Keratinocyte (primary cell): ENCODE measurements around the gene SCN9A.

Source experiments
- EZH2 ChIP-seq: IDR thresholded peaks from one replicate; pipeline ENCODE4 v1.6.1; 2012; ENCODE audit warnings: inconsistent platforms, mild to moderate bottlenecking, low read length, moderate library complexity
- TF ChIP-seq, protein P1 (sequence below), 3 experiments: IDR thresholded peaks in 1 of 3; conservative IDR thresholded peaks in 1 of 3; optimal IDR thresholded peaks in 1 of 3; 2 replicates in 2 of 3; 3 replicates in 1 of 3; pipeline versions ENCODE3 to v1.5.1; 2011; ENCODE audit warnings: low read length in 3 of 3, mild to moderate bottlenecking in 3 of 3, moderate library complexity in 2 of 3, control low read depth in 1 of 3, inconsistent platforms in 1 of 3; ENCODE audit not compliant: insufficient read depth in 2 of 3; ENCODE audit errors: extremely low read depth in 1 of 3

DNA sequence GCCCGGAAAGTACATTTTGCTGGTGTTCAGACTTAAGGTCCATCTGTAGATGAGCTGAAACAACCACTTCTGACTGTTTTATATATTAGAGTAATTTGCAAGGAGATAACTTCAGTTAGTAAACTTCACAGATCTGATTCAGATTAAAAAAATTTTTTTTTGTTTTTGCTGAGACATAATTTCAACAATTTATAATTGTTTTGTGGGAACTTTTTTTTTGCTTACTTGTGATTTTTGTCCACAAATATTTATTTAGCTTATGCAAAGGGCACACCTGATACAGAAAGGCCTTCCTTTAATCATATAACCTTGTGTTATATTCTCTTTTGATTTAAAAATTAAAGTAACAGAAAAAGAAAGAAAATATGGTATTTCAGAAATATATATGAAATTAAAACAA is 9.6 kb upstream of the SCN9A start:
- TF ChIP-seq, protein P1, sequence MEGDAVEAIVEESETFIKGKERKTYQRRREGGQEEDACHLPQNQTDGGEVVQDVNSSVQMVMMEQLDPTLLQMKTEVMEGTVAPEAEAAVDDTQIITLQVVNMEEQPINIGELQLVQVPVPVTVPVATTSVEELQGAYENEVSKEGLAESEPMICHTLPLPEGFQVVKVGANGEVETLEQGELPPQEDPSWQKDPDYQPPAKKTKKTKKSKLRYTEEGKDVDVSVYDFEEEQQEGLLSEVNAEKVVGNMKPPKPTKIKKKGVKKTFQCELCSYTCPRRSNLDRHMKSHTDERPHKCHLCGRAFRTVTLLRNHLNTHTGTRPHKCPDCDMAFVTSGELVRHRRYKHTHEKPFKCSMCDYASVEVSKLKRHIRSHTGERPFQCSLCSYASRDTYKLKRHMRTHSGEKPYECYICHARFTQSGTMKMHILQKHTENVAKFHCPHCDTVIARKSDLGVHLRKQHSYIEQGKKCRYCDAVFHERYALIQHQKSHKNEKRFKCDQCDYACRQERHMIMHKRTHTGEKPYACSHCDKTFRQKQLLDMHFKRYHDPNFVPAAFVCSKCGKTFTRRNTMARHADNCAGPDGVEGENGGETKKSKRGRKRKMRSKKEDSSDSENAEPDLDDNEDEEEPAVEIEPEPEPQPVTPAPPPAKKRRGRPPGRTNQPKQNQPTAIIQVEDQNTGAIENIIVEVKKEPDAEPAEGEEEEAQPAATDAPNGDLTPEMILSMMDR (optimal IDR thresholded peaks at IDR 0.05 in 1 of 3, IDR thresholded peaks at IDR 0.05 in 1 of 3, conservative IDR thresholded peaks at IDR 0.05 in 1 of 3; ENCODE audit: extremely low read depth in 1 of 3, insufficient read depth in 2 of 3, low read length in 3 of 3) = no peak
- no peak for TF ChIP-seq EZH2
